Adrenal gland (tissue), 12 donors: ENCODE results near the gene PLP2. TPM values are rescaled to one million over a fixed set of nuclear protein-coding genes. Genes with fewer than 3 reads are reported as not detected.
A peak's percentile ranks its signal among the peaks of the same experiment; 100 is the strongest.
"Not testable (repeated sequence)": the region's sequence is repeated elsewhere in the genome, so short reads cannot be mapped to it uniquely, and the experiment has no call there.

Source experiments
- DNase-seq, 7 donors: peaks; one replicate each; pipeline ENCODE4 v3.0.0-alpha.2; 2019 to 2020
- H3K27ac ChIP-seq, 5 donors: fragments of 200-600 bp; sonication (generic) in 4 of 5; 1 replicate in 3 of 5; 2 replicates in 2 of 5; pipeline versions ENCODE4 v1.5.1 to v1.8.0; 2016 to 2020; ENCODE audit warnings: mild to moderate bottlenecking in 1 of 5
- H3K27me3 ChIP-seq: fragments of 200-600 bp; 2 replicates; pipeline ENCODE4 v1.8.0; 2021
- H3K36me3 ChIP-seq, 2 donors: fragments of 200-600 bp; replicated peaks in 1 of 2; 1 replicate in 1 of 2; 2 replicates in 1 of 2; pipeline versions ENCODE4 v1.5.1 to v1.8.0; 2018 to 2022
- H3K4me1 ChIP-seq, 2 donors: fragments of 200-600 bp; replicated peaks in 1 of 2; 1 replicate in 1 of 2; 2 replicates in 1 of 2; pipeline versions ENCODE4 v1.5.1 to v1.8.0; 2018 to 2021
- H3K4me3 ChIP-seq, 4 donors: fragments of 200-600 bp; sonication (generic) in 3 of 4; one replicate each; pipeline ENCODE4 v1.5.1; 2016 to 2018
- H3K9me3 ChIP-seq, 3 donors: fragments of 200-600 bp; sonication (generic) in 1 of 3; replicated peaks in 1 of 3; 1 replicate in 2 of 3; 2 replicates in 1 of 3; pipeline versions ENCODE4 v1.5.1 to v1.8.0; 2016 to 2021
- POLR2A ChIP-seq, 2 donors: fragments of 450-650 bp; IDR thresholded peaks; one replicate each; pipeline ENCODE4 v1.6.1; 2017; ENCODE audit warnings: antibody characterized with exemption in 2 of 2, mild to moderate bottlenecking in 2 of 2, moderate library complexity in 1 of 2
- WGBS, 4 donors: extraction: QIAGEN DNeasy Blood & Tissue Kit in 2 of 4; methylation state at CpG; one replicate each; pipeline versions ENCODE4 v1.1.5 to v1.1.7; 2013 to 2017; 5-methylcytosine and 5-hydroxymethylcytosine counted together
- intact Hi-C, 2 donors: fragments of 100-400 bp; cut with DNase I; formaldehyde crosslinking; loops; one replicate each; pipeline versions ENCODE4 v1.14.1 to v1.15.0; 2022 to 2023
- polyA plus RNA-seq, 3 donors: library from polyadenylated mRNA; stranded (reverse); fragments of 200-250 nt in 2 of 3; fragments of 350-450 nt in 1 of 3; fragmentation: Illumina TruSeq in 1 of 3; extraction: RNeasy Lipid Tissue Mini Kit (QIAGEN cat#74804) in 1 of 3; gene quantifications; one replicate each; pipeline ENCODE4 v1.2.3, GENCODE V29; 2013 to 2014
- total RNA-seq, 9 donors: library from RNA; depleted of rRNA in 4 of 9; stranded (reverse); fragments of >200 nt in 4 of 9; fragments of 120-200 nt in 1 of 9; fragmentation: NEBNext Ultra II Directional in 1 of 9; extraction: Animal tissue kit (Norgen Biotek cat#: 25700) in 1 of 9; gene quantifications; one replicate each; pipeline versions ENCODE4 v1.1.0 to v1.2.4, GENCODE V29; 2013 to 2023
- TF ChIP-seq, protein P1 (sequence below), 6 experiments: fragments of 450-650 bp in 4 of 6; fragments of 200-600 bp in 2 of 6; sonication (generic) in 1 of 6; IDR thresholded peaks; 1 replicate in 5 of 6; 2 replicates in 1 of 6; pipeline versions ENCODE4 v1.5.1 to v1.8.0; 2016 to 2021; ENCODE audit warnings: antibody characterized with exemption in 6 of 6, mild to moderate bottlenecking in 2 of 6, moderate library complexity in 1 of 6
- donor health status: healthy with polysubstance abuse.
- donor health status: Bipolar disorder and iron deficiency.
- donor health status: DM: yes; HTN: yes; CAD: no.
- donor health status: DM: no; HTN: no; CAD: no.
- donor health status: DM: no; HTN: no; CAD: no.
- donor health status: DM: yes; HTN: yes; CAD: no.

PLP2 gene
- total and polyA plus RNA-seq, 12 donors: 52.1 to 724 (median 177) TPM

DNA sequence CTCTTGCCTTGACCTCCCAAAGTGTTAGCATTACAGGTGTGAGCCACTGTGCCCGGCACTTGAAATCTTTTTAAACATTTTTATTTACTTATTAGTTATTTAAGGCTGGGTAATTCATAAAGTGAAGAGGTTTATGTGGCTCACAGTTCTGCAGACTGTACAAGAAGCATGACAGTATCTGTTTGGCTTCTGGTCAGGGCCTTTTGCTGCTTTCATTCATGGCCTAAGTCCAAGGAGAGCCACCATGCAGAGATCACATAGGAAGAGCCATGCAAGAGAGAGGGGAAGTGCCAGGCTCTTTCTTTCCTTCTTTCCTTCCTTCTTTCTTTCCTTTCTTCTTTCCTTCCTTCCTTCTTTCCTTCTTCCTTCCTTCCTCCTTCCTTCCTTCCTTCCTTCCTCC, 37.9 kb upstream of the PLP2 start:
- DNase-seq: peak in 1 of 7 donors; percentile 12
- WGBS, 4 donors: 81 to 90% (median 85%) methylated on average over 1 of the region's 1 CpG
- intact Hi-C loops: no loop called here
- Histone ChIP-seq H3K27ac (no peak overlapping the region), H3K27me3 (no peaks in the 10 kb centered on the region), H3K36me3 (no peaks in the 10 kb centered on the region), H3K4me3 (no peak overlapping the region), H3K4me1 (no peaks in the 10 kb centered on the region), H3K9me3 (no peaks in the 10 kb centered on the region)
- no peak for TF ChIP-seq POLR2A (IDR thresholded peaks at IDR 0.05)
- TF ChIP-seq, protein P1, sequence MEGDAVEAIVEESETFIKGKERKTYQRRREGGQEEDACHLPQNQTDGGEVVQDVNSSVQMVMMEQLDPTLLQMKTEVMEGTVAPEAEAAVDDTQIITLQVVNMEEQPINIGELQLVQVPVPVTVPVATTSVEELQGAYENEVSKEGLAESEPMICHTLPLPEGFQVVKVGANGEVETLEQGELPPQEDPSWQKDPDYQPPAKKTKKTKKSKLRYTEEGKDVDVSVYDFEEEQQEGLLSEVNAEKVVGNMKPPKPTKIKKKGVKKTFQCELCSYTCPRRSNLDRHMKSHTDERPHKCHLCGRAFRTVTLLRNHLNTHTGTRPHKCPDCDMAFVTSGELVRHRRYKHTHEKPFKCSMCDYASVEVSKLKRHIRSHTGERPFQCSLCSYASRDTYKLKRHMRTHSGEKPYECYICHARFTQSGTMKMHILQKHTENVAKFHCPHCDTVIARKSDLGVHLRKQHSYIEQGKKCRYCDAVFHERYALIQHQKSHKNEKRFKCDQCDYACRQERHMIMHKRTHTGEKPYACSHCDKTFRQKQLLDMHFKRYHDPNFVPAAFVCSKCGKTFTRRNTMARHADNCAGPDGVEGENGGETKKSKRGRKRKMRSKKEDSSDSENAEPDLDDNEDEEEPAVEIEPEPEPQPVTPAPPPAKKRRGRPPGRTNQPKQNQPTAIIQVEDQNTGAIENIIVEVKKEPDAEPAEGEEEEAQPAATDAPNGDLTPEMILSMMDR (IDR thresholded peaks at IDR 0.05): no peak

DNA sequence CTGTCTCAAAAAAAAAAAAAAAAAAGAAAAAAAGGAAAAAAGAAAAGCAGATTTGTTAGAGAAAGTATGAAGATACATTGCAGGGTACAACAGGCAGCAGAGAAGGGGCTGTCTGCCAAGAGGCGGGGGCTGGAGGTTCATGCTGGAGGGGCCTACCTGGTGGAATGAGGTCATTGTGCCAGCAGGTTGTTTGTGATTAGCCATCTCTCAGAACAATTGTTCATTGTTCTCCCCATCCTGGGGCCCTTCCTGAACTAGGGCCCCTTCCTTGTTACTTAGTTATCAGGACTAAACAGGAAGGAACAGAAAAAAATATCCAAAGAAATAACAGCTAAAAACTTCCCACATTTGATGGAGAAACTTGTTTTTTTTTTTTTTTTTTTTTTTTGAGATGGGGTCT, 34.2 kb upstream of the PLP2 start:
- TF ChIP-seq POLR2A (IDR thresholded peaks at IDR 0.05): no peak
- TF ChIP-seq, protein P1 (IDR thresholded peaks at IDR 0.05): no peak
- Histone ChIP-seq H3K4me3 (no peak overlapping the region), H3K27me3 (no peaks in the 10 kb centered on the region), H3K36me3 (no peaks in the 10 kb centered on the region), H3K27ac (no peak overlapping the region), H3K4me1 (no peaks in the 10 kb centered on the region), H3K9me3 (no peaks in the 10 kb centered on the region)
- 79 to 93% (median 89%) methylated on average over 1 of the region's 1 CpG for WGBS, 4 donors
- intact Hi-C loops: no loop called here
- DNase-seq: no peak

DNA sequence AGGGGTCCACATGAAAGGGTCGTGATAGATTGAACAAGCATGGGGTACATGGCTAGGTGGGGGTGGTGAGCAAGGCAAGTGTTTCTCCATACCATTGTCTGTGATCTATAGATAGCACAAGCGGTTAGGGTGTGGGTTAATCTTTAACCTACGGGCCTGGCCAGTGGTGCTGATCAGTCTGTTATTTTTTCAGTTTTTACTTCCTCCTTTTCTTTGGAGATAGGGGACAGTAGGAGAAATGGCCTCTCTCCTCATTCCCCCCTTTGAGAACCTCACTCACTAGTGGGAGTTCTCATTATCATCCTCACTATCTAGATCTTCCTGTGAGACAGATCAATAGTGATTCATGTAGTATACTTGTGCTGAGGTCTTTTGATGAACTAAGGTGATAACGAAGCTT, 32.0 kb upstream of the PLP2 start:
- TF ChIP-seq, protein P1 (IDR thresholded peaks at IDR 0.05): no peak
- no peak for TF ChIP-seq POLR2A (IDR thresholded peaks at IDR 0.05)
- Histone ChIP-seq H3K27me3 (no peaks in the 10 kb centered on the region), H3K4me1 (no peaks in the 10 kb centered on the region), H3K36me3 (no peaks in the 10 kb centered on the region), H3K9me3 (no peaks in the 10 kb centered on the region), H3K4me3 (no peak overlapping the region), H3K27ac (no peak overlapping the region)
- intact Hi-C loops: no loop called here
- no peak for DNase-seq
- 73 to 93% (median 89%) methylated on average over 4 of the region's 4 CpGs for WGBS, 4 donors

DNA sequence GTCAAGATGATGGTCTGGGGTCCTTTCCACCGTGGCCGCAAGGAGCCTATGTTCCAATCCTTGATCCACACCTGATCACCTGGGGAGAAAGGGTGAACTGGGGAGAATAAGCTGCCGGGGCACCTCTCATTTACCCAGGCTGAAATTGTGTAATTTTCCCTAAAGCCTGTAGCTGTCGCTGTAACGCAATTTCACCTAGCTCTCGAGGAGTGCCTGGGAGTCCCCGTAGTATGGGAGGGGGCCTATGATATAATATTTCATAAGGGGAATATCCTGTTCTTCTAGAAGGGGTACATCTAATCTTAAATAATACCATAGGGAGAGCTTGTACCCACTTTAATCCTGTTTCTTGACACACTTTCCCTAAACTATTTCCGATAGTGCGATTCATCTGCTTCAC, 29.4 kb upstream of the PLP2 start:
- TF ChIP-seq, protein P1 (IDR thresholded peaks at IDR 0.05): peak; percentile 13 to 44 (median 30)
- H3K9me3 ChIP-seq, H3K27me3 ChIP-seq, intact Hi-C loops, H3K27ac ChIP-seq, H3K4me1 ChIP-seq, DNase-seq, H3K4me3 ChIP-seq, H3K36me3 ChIP-seq: not testable (repeated sequence)
- WGBS, 4 donors: 38 to 73% (median 44%) methylated on average over 3 to 9 of the region's 9 CpGs

DNA sequence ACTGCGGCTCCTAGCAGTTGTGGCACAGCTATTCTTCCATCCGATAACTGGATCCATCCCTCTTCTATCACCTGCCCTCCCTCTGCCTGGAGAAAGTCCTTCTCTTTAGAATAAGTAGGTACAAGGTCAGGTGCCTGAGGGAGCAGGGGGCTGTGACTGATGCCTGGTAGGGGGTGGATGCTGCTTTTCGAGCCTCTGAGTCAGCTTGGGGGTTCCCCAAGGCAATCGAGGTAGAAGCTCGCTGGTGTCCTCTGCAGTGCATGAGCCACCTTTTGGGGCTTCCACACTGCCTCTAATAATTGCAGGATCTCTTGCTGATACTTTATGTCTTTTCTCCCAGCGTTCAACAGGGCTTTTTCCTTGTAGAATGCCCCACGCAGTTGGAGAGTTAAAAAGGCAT, 28.5 kb upstream of the PLP2 start:
- DNase-seq, H3K9me3 ChIP-seq, H3K27ac ChIP-seq, intact Hi-C loops, H3K4me3 ChIP-seq, H3K36me3 ChIP-seq, H3K27me3 ChIP-seq, H3K4me1 ChIP-seq: not testable (repeated sequence)
- 76 to 86% (median 82%) methylated on average over 1 to 7 of the region's 7 CpGs for WGBS, 4 donors
